GM10847 (cell line): ENCODE measurements around the gene PSMA6.

ENCODE experiments used
- POLR2A ChIP-seq: IDR thresholded peaks from 2 replicates; pipeline ENCODE4 v1.6.1; 2011; ENCODE audit not compliant: insufficient read length; ENCODE audit errors: extremely low read depth

The PSMA6 gene

GRCh38 chr14:35335388-35336092, 43.4 kb downstream of the PSMA6 start:
- TF ChIP-seq POLR2A: no peak

- no peak for TF ChIP-seq POLR2A
These were observed 44.5 kb downstream of the PSMA6 start for GRCh38 chr14:35336494-35337268.

GRCh38 chr14:35337269-35338255, 45.4 kb downstream of the PSMA6 start:
- no peak for TF ChIP-seq POLR2A

- TF ChIP-seq POLR2A: no peak
These were observed 46.7 kb downstream of the PSMA6 start for GRCh38 chr14:35338731-35339405.

- TF ChIP-seq POLR2A: no peak
These were observed 47.7 kb downstream of the PSMA6 start for GRCh38 chr14:35339761-35340406.

GRCh38 chr14:35340616-35341453, 48.7 kb downstream of the PSMA6 start:
- TF ChIP-seq POLR2A: no peak

GRCh38 chr14:35341454-35341750, 49.2 kb downstream of the PSMA6 start:
- TF ChIP-seq POLR2A: no peak

- no peak for TF ChIP-seq POLR2A
These were observed 49.7 kb downstream of the PSMA6 start for GRCh38 chr14:35341751-35342488.

- no peak for TF ChIP-seq POLR2A
These were observed 50.4 kb downstream of the PSMA6 start for GRCh38 chr14:35342489-35343010.

GRCh38 chr14:35343702-35344101, 51.5 kb downstream of the PSMA6 start:
- no peak for TF ChIP-seq POLR2A

GRCh38 chr14:35344107-35344807, 52.1 kb downstream of the PSMA6 start:
- TF ChIP-seq POLR2A: no peak

GRCh38 chr14:35346738-35347322, 54.6 kb downstream of the PSMA6 start:
- no peak for TF ChIP-seq POLR2A
